A549 (cell line): Measurements from ENCODE around the gene BCAS4. TPM values are rescaled to one million over a fixed set of nuclear protein-coding genes. Genes with fewer than 3 reads are reported as not detected.
"Not testable (repeated sequence)": the region's sequence is repeated elsewhere in the genome, so short reads cannot be mapped to it uniquely, and the experiment has no call there.

ENCODE experiments used
- ATAC-seq, 2 experiments: fragments of 200-7000 bp in 1 of 2; fragments of >200 bp in 1 of 2; cut with Nextera tagmentation in 1 of 2; cut with Tn5 transposase in 1 of 2; 3 replicates each; pipeline versions ENCODE4 v1.8.0 to v1.9.1; 2018 to 2020; ENCODE audit warnings: mild to moderate bottlenecking in 1 of 2, moderate library complexity in 1 of 2
- CTCF ChIA-PET: fragments of 300-600 bp; sonication (Branson Sonifier 250); formaldehyde crosslinking; extraction: SDS; loops from one replicate; lab custom pipeline; 2021; ENCODE audit warnings: antibody characterized with exemption, inconsistent platforms; lab: Yijun Ruan, JAX
- POLR2A ChIA-PET: fragments of 350-600 bp; formaldehyde crosslinking; extraction: SDS; loops from one replicate; lab custom pipeline; 2021; ENCODE audit warnings: antibody characterized with exemption, inconsistent platforms; lab: Yijun Ruan, JAX
- DNase-seq, 2 experiments: peaks; one replicate each; pipeline versions ENCODE4 v3.0.0 to v3.0.0-alpha.2; 2011 to 2016; ENCODE audit warnings: low read depth in 1 of 2, low spot score in 1 of 2
- FAIRE-seq: peaks from 2 replicates; lab custom pipeline; 2011; peaks lifted over from hg19 to GRCh38; lab: Jason Lieb, UNC
- H3K27ac ChIP-seq, 2 experiments: fragments of >200 bp; sonication (Bioruptor Twin); formaldehyde crosslinking; 3 replicates each; pipeline ENCODE4 v1.5.1; 2016 to 2017
- H3K4me1 ChIP-seq: fragments of >200 bp; sonication (Bioruptor Twin); formaldehyde crosslinking; 3 replicates; pipeline ENCODE4 v1.6.1; 2016
- H3K4me2 ChIP-seq: fragments of >200 bp; sonication (Bioruptor Twin); formaldehyde crosslinking; 3 replicates; pipeline ENCODE4 v1.6.1; 2016
- H3K4me3 ChIP-seq: fragments of >200 bp; sonication (Bioruptor Twin); formaldehyde crosslinking; 3 replicates; pipeline ENCODE4 v1.5.1; 2016
- H3K9me3 ChIP-seq: fragments of >200 bp; sonication (Bioruptor Twin); formaldehyde crosslinking; 3 replicates; pipeline ENCODE4 v1.6.1; 2016
- E2F6 ChIP-seq: IDR thresholded peaks from 2 replicates; pipeline ENCODE4 v1.6.1; 2012; ENCODE audit warnings: low read depth, borderline replicate concordance
- EHF ChIP-seq: fragments of 250-450 bp; sonication (Bioruptor Pico); IDR thresholded peaks from 2 replicates; pipeline ENCODE4 v1.5.0; 2020; ENCODE audit warnings: mild to moderate bottlenecking
- EP300 ChIP-seq, 2 experiments: fragments of >200 bp; sonication (Bioruptor Twin); formaldehyde crosslinking; IDR thresholded peaks; 2 replicates in 1 of 2; 3 replicates in 1 of 2; pipeline ENCODE4 v1.6.1; 2016 to 2017
- ESRRA ChIP-seq: fragments of 150-350 bp; IDR thresholded peaks from 2 replicates; pipeline ENCODE4 v1.6.1; 2014; ENCODE audit warnings: mild to moderate bottlenecking, low read length, borderline replicate concordance
- FOSL2 ChIP-seq, 2 experiments: fragments of 450-650 bp in 1 of 2; fragments of >200 bp in 1 of 2; sonication (Bioruptor Twin) in 1 of 2; formaldehyde crosslinking; IDR thresholded peaks; 2 replicates each; pipeline versions ENCODE4 v1.5.0 to v1.6.1; 2016 to 2020; ENCODE audit warnings: mild to moderate bottlenecking in 1 of 2, moderate library complexity in 1 of 2
- GATA3 ChIP-seq: IDR thresholded peaks from 2 replicates; pipeline ENCODE4 v1.6.1; 2012; ENCODE audit warnings: borderline replicate concordance
- HMGXB4 ChIP-seq: fragments of 250-450 bp; sonication (Bioruptor Pico); IDR thresholded peaks from 2 replicates; pipeline ENCODE4 v1.5.0; 2021; ENCODE audit warnings: mild to moderate bottlenecking, moderate library complexity, borderline replicate concordance
- HOXB13 ChIP-seq: fragments of 250-450 bp; sonication (Bioruptor Pico); IDR thresholded peaks from 2 replicates; pipeline ENCODE4 v1.5.0; 2020; ENCODE audit warnings: low read depth, mild to moderate bottlenecking, moderate library complexity
- MAFK ChIP-seq: fragments of 450-650 bp; IDR thresholded peaks from 2 replicates; pipeline ENCODE4 v1.6.1; 2014; ENCODE audit not compliant: partially characterized antibody
- MAX ChIP-seq: IDR thresholded peaks from 2 replicates; pipeline ENCODE4 v1.6.1; 2012
- NFE2L2 ChIP-seq: fragments of 150-350 bp; conservative IDR thresholded peaks from 2 replicates; pipeline ENCODE4 v1.6.1; 2014; ENCODE audit warnings: low read length
- RFX5 ChIP-seq: fragments of 450-650 bp; IDR thresholded peaks from 2 replicates; pipeline ENCODE4 v1.7.1; 2014; ENCODE audit warnings: antibody characterized with exemption, mild to moderate bottlenecking, moderate library complexity
- SMC3 ChIP-seq: fragments of >200 bp; sonication (Bioruptor Twin); formaldehyde crosslinking; IDR thresholded peaks from 3 replicates; pipeline ENCODE4 v1.6.1; 2018; ENCODE audit warnings: inconsistent platforms
- WGBS: methylation state at CpG from one replicate; pipeline ENCODE4 v1.1.6; 2017; ENCODE audit errors: missing lambda C conversion rate; 5-methylcytosine and 5-hydroxymethylcytosine counted together
- polyA plus RNA-seq, 4 experiments: library from polyadenylated mRNA; depleted of rRNA in 3 of 4; stranded (reverse); fragments of >200 nt; fragmentation: RNase III in 1 of 4; extraction: RNeasy Plus Mini Kit Qiagen cat#74134 plus additional on column Dnase treatment in 1 of 4; gene quantifications; 2 replicates in 3 of 4; 3 replicates in 1 of 4; pipeline ENCODE4 v1.2.3, GENCODE V29; 2011 to 2017

Gene BCAS4
- polyA plus RNA-seq, 2 of the 4 experiments (the other 2 are of a cell fraction): 16.9 to 48.4 TPM

GRCh38 chr20:50769551-50770085 is 25.2 kb upstream of the BCAS4 start:
- H3K4me1 ChIP-seq: peaks cover 55% of the 10 kb centered on the region
- FAIRE-seq, DNase-seq, H3K4me2 ChIP-seq, POLR2A ChIA-PET, H3K9me3 ChIP-seq, ATAC-seq, H3K4me3 ChIP-seq: not testable (repeated sequence)
- CTCF ChIA-PET: interaction anchor here (1.9 to 6.0 kb wide), 2 partner anchors 20 to 25 kb away, joined by 4 to 64 read pairs; partner anchors contain the start of gene BCAS4
- peak overlapping the region in 1 of 2 experiments; percentile 84; a peak in 3 of 6 replicates for H3K27ac ChIP-seq
- WGBS: 75% methylated on average over 8 of the region's 12 CpGs

GRCh38 chr20:50771419-50772080 is 23.3 kb upstream of the BCAS4 start:
- peak; percentile 78 for FAIRE-seq
- WGBS: 43% methylated on average over 4 of the region's 8 CpGs
- DNase-seq: peak in 1 of 2 experiments; percentile 46
- POLR2A ChIA-PET; H3K9me3 ChIP-seq; H3K4me3 ChIP-seq; TF ChIP-seq FOSL2 (IDR thresholded peaks at IDR 0.05): not testable (repeated sequence)
- TF ChIP-seq FOSL2 (CRISPR knock-in tag; IDR thresholded peaks at IDR 0.05) (peak; percentile 60), ESRRA (peak; percentile 41; the same call in 1 of the 2 replicates), MAX (peak; percentile 12; the same call in 1 of the 2 replicates), MAFK (peak; percentile 79)
- CTCF ChIA-PET: interaction anchor here (0.7 to 1.9 kb wide), 6 partner anchors 16 to 407 kb away, joined by 3 to 6 read pairs (median 4); partner anchors contain the start of gene BCAS4
- H3K27ac ChIP-seq: peak overlapping the region; percentile 39 to 84; a peak in 4 of 6 replicates
- peak overlapping the region; percentile 29; the same call in 2 of the 3 replicates for H3K4me2 ChIP-seq
- ATAC-seq: peak; percentile 75 to 81
- peaks cover 36% of the 10 kb centered on the region for H3K4me1 ChIP-seq

- H3K4me1 ChIP-seq: peaks cover 30% of the 10 kb centered on the region
- 74% methylated on average over 5 of the region's 5 CpGs for WGBS
- no peak overlapping the region for H3K4me2 ChIP-seq
- ChIA-PET CTCF (interaction anchor here (0.6 to 2.8 kb wide), 8 partner anchors 8 to 157 kb away, joined by 3 to 17 read pairs (median 4); partner anchors contain the start of gene BCAS4), POLR2A (no interaction called here)
- no peak for ATAC-seq
- peak overlapping the region in 1 of 2 experiments; percentile 84; a peak in 3 of 6 replicates for H3K27ac ChIP-seq
- no peak overlapping the region for H3K4me3 ChIP-seq
- no peak for FAIRE-seq
- TF ChIP-seq HMGXB4 (no peak), HOXB13 (CRISPR knock-in tag) (no peak), EP300 (IDR thresholded peaks at IDR 0.05) (no peak), FOSL2 (IDR thresholded peaks at IDR 0.05) (no peak), FOSL2 (CRISPR knock-in tag; IDR thresholded peaks at IDR 0.05) (no peak), EHF (CRISPR knock-in tag) (no peak), GATA3 (no peak), E2F6 (no peak), NFE2L2 (no peak), SMC3 (no peak), RFX5 (no peak)
- no peak for DNase-seq
- H3K9me3 ChIP-seq: no peaks in the 10 kb centered on the region
Observed at GRCh38 chr20:50772420-50773185, 22.3 kb upstream of the BCAS4 start.
